Coronary artery (tissue), 2 donors: ENCODE data around the gene TKFC.
A peak's percentile ranks its signal among the peaks of the same experiment; 100 is the strongest.

Experiments used
- DNase-seq: peaks from one replicate; pipeline ENCODE4 v3.0.0-alpha.2; 2017; ENCODE audit warnings: low spot score
- H3K27ac ChIP-seq, 2 donors: fragments of 200-600 bp; sonication (generic); one replicate each; pipeline ENCODE4 v1.5.1; 2016 to 2019
- H3K4me3 ChIP-seq: fragments of 200-600 bp; sonication (generic); 2 replicates; pipeline ENCODE4 v1.5.1; 2016; ENCODE audit warnings: mild to moderate bottlenecking, moderate library complexity
- TF ChIP-seq, protein P1 (sequence below): fragments of 200-600 bp; sonication (generic); IDR thresholded peaks from one replicate; pipeline ENCODE4 v1.5.1; 2019; ENCODE audit warnings: antibody characterized with exemption

Gene TKFC

GRCh38 chr11:61338783-61339489, 5.9 kb downstream of the TKFC start:
- TF ChIP-seq, protein P1, sequence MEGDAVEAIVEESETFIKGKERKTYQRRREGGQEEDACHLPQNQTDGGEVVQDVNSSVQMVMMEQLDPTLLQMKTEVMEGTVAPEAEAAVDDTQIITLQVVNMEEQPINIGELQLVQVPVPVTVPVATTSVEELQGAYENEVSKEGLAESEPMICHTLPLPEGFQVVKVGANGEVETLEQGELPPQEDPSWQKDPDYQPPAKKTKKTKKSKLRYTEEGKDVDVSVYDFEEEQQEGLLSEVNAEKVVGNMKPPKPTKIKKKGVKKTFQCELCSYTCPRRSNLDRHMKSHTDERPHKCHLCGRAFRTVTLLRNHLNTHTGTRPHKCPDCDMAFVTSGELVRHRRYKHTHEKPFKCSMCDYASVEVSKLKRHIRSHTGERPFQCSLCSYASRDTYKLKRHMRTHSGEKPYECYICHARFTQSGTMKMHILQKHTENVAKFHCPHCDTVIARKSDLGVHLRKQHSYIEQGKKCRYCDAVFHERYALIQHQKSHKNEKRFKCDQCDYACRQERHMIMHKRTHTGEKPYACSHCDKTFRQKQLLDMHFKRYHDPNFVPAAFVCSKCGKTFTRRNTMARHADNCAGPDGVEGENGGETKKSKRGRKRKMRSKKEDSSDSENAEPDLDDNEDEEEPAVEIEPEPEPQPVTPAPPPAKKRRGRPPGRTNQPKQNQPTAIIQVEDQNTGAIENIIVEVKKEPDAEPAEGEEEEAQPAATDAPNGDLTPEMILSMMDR: no peak
- Histone ChIP-seq H3K4me3 (no peak overlapping the region), H3K27ac (no peak overlapping the region)
- peak; percentile 66 for DNase-seq

DNA sequence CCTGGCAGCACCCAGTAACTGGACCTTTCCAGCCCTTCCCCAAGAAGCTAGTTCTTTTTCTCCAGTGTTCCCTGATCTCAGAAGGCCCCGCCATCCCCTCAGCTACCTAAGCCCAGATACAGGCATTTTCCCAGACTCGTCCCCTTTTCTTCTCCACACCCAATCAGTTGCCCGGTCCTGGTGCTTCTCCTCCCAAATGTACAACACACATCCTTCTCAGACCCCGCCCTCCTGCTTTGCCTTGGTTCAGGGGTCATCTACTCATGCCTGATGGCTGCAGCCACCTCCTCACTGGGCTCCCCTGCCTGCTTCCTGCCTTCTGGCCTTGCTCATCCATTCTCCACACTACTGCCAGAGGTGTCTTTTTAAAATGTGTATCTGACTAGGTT, 6.5 kb downstream of the TKFC start:
- DNase-seq: no peak
- TF ChIP-seq, protein P1: no peak
- H3K27ac ChIP-seq: no peak overlapping the region
- H3K4me3 ChIP-seq: no peak overlapping the region

DNA sequence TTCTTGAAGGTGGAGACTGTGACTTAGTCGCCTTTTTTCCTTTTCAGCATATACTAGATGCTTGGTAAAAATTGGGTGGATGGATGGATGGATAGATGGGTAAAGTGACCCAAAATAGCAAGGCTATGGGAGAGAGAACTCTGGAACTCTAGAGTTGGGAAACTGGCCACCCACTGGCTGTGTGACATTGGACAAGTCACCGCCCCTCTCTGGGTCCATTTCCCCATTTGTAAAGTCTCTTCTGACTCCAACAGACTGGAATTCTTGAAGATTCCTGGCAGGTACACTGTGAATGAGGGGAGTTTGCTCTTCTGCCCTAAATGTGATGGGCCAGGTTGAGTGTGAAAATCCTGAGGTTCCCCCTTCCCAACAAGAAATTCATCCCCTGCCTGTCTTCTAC, 8.0 kb downstream of the TKFC start:
- H3K4me3 ChIP-seq: no peak overlapping the region
- TF ChIP-seq, protein P1: no peak
- H3K27ac ChIP-seq: no peak overlapping the region
- no peak for DNase-seq

DNA sequence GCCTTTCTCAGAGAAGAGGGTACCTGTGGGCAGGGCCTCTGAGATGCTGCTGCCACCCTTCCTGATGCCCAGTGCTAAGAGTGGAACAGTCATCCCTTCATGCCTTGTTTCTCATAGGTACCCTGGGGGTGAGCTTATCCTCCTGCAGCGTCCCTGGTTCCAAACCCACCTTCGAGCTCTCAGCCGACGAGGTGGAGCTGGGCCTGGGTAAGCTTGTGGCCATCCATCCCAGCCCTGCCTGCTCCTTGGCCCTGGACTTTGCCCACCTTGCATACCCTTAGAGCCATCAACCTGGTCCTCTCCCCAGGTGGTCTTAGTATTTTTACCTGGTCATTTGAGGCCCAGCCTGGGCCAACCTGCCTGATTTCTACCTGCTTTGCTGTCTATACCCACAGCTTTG, 8.7 kb downstream of the TKFC start:
- peak; percentile 68 for DNase-seq
- TF ChIP-seq, protein P1: no peak
- Histone ChIP-seq H3K4me3 (no peak overlapping the region), H3K27ac (no peak overlapping the region)

GRCh38 chr11:61342207-61342803, 9.3 kb downstream of the TKFC start:
- DNase-seq: no peak
- no peak overlapping the region for H3K27ac ChIP-seq
- no peak overlapping the region for H3K4me3 ChIP-seq
- TF ChIP-seq, protein P1: no peak

- peak; percentile 59 for DNase-seq
- Histone ChIP-seq H3K4me3 (no peak overlapping the region), H3K27ac (no peak overlapping the region)
- TF ChIP-seq, protein P1: no peak
These were observed 11.0 kb downstream of the TKFC start for GRCh38 chr11:61343792-61344745.
